ENCODE data around the gene UGT2B7.
"Not testable (repeated sequence)": the region's sequence is repeated elsewhere in the genome, so short reads cannot be mapped to it uniquely, and the experiment has no call there.

The UGT2B7 gene

GRCh38 chr4:69096111-69096656 lies at the start of gene UGT2B7:
Gene UGT2B7 (plus strand): TSS chr4:69096474. CDS start chr4:69096521, 47 bp downstream.
- DNase-seq = no peak

DNA sequence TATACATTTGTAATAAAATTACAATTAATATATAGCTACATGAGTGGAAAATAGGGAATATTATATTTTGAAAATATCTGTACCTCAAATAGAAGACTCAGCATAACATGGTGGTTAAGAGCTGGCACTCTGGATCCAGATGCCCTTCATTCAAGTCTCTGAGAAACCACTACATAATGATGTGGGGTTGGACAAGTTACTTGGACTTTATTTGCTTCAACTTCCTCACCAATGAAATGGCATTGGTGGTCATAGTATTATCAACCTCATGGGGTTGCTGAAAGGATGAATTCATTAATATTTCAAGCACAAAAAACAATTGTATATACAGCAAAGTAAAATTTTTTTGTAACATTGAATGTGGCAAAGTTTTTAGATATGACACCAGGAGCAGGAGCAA lies 46.4 kb upstream of the UGT2B7 start:
- no peak for DNase-seq

- not testable (repeated sequence) for DNase-seq
Observed at GRCh38 chr4:69050853-69051575, 45.3 kb upstream of the UGT2B7 start.

GRCh38 chr4:69051576-69051943 lies 44.7 kb upstream of the UGT2B7 start:
- DNase-seq = no peak

- not testable (repeated sequence) for DNase-seq
Observed at GRCh38 chr4:69053309-69053885, 42.9 kb upstream of the UGT2B7 start.

DNA sequence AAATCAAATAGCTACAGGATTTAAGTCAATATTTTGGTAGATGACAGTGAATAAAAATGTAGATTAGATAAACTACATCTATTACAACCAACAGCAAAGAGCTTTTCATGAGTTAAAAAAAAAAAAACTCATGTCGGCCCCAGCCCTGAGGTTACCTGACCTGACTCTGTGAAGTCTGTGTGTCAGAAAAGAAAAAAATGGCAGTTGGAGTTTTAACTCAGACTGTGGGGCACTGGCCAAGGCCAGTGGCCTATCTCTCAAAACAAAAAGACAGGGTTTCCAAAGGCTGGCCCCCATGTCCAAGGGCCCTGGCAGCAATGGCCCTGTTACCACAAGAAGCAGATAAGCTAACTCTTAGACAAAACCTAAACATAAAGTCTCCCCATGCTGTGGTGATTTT lies 42.2 kb upstream of the UGT2B7 start:
- DNase-seq = not testable (repeated sequence)

- no peak for DNase-seq
Observed at GRCh38 chr4:69054578-69055200, 41.6 kb upstream of the UGT2B7 start.

GRCh38 chr4:69056150-69056549 lies 40.1 kb upstream of the UGT2B7 start:
- DNase-seq = no peak

DNA sequence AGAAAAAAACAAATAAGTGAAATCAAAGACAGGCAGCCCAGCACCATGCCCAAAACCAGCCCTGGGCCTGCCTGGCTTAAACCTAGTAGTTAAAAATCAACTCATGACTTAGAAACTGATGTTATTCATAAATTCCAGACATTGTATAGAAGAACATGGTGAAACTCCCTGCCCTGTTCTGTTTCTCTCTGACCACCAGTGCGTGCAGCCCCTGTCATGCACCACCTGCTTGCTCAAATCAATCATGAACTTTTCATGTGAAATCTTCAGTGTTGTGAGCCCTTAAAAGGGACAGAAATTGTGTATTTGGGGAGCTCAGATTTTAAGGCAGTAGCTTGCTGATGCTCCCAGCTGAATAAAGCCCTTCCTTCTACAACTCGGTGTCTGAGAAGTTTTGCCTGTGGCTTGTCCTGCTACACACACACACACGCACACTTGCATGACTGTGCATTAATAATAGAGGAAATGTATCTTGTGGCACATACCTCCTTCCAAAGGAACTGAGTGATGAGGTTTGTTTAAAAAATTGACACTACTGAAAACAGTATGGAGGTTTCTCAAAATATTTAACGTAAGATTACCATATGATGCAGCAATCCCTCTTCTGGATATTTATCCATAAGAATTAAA lies 39.2 kb upstream of the UGT2B7 start:
- no peak for DNase-seq

- peak; percentile 47 for DNase-seq
Observed at GRCh38 chr4:69057620-69058409, 38.5 kb upstream of the UGT2B7 start.

DNA sequence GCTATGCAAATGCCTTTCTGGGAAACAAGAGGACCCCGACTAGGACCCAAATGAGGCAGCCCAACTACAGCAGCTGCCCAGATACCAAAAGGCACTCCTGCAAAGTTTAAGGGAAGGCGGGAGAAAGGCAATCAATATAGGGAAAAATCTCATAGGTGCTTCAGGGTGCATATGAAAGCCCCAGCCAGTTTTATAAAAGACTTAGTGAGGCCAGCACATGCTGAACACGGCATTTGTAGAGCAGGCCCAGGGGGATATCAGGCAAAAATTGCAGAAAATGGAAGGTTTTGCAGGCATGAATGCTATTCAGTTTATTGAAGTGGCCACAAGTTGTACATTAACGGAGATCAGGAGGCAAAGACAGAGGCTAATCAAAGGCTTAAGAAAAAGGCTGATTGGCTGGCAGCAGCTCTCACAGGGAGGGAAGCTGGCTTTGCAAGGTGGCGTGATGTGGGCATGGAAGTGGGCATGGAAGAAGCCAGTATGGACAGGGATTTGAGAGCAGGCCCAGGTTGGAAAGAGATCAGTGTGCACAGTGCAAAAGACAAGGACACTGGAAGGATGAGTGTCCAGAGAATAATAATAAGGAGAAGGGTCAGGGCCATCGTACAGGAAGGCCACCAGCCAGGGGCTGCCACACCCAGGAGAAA lies 37.7 kb upstream of the UGT2B7 start:
- DNase-seq = no peak

- no peak for DNase-seq
Observed at GRCh38 chr4:69060651-69061308, 35.5 kb upstream of the UGT2B7 start.

- DNase-seq = no peak
Observed at GRCh38 chr4:69064391-69064790, 31.9 kb upstream of the UGT2B7 start.

DNA sequence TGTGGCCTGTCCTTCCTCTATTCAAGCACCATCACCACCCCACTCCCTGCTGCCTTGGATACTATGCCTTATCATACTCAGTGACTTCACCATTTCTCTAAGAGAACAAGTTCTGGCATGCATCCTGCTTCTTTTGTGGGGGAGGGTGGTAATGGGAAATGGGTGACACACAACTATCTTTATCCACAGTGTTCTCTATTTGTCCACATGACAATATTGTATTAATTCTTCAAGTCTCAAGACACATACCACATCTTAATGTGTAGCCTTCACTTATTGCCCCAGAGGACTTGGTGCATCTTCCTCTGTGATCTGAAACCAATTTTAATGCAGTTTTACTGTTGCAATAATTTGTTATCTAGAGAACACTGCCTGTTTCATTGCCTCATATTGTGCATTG lies 29.3 kb upstream of the UGT2B7 start:
- no peak for DNase-seq

DNA sequence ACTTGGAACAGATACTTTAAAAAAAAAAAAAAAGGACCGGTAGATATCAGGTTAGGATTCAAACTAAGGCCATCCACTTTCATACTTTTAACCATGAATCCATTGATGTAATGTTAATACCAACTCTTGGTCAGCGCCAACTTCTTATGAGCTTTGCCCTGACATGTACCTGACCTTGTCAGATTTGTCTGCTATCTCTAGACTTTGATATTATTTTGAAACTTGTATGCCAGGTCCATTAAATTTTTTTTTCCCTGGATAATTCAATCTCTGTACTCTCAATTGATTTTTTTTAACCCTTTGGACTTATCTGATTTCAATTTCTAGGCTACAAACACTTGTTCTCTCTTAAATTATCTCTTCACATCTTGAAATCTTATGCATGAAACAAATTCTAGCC lies 27.2 kb upstream of the UGT2B7 start:
- no peak for DNase-seq

DNA sequence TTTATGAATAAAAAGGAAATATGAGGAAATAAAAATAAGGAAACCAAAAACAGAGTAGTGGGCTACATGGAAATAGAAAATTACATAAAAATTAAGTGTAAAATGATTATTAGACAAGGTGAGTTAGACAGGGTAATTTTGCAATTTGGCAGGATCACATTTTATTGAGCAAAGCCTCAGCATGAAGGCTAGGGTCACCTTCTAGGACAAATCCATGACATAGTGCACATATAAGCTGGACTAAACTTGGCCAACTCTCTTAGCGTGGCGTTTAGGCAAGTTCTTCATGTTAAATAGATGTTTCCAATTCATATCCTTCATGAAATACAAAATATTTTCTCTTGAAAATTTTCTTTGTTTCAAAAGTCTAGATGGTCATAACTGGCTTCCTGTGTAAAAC lies 25.7 kb upstream of the UGT2B7 start:
- DNase-seq = no peak

DNA sequence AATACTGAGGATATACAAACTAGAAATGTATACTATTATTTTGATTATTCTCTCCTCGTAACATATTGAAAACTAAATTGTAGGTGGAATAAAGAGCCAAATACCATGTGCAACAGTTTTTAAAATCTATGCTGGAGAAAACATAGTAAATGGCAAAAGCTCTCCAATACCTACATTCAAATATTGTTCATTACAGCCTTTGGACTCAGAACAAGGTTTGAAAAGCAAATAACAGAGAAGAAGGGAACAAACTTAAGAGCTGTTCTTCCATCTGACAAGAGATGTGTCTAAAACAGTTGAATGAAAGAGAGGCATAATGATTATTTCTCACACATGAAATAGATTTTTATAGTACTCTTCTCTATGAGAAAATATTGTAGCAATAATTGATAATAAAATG lies 25.0 kb upstream of the UGT2B7 start:
- no peak for DNase-seq

- no peak for DNase-seq
Observed at GRCh38 chr4:69073375-69073774, 22.9 kb upstream of the UGT2B7 start.

DNA sequence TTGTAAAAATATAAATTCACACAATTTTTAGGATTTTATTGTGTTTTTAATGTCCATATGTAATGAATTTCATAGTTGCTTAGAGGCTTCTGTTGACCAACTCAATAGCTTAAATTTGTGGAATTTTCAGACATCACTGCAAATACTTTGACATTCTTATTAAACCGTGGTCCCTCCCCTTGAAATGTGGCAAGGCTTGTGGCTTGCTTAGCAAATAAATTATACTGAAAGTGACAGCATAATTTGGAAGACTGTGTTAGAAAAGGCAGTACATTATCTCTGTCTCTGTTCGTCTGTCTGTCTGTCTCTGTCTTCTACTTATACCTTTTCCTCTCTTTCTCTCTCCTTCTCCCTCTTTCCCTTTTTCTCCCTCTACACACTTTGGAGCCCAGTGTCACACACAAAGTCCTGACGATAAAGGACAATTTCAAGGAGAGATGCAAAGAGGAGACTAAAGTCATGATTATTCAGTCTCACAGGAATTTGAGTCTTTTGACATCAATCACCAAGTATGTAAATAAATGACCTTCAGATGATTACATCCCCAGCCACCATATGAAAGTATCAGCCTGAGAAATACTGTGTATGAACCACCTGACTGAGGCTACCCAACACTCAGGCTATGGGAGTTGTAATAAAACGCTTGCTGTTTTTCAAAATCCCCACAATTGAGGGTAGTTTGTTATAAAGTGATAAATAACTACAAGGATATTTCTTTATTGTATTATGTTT lies 21.0 kb upstream of the UGT2B7 start:
- no peak for DNase-seq

GRCh38 chr4:69078852-69079251 lies 17.4 kb upstream of the UGT2B7 start:
- DNase-seq = no peak

DNA sequence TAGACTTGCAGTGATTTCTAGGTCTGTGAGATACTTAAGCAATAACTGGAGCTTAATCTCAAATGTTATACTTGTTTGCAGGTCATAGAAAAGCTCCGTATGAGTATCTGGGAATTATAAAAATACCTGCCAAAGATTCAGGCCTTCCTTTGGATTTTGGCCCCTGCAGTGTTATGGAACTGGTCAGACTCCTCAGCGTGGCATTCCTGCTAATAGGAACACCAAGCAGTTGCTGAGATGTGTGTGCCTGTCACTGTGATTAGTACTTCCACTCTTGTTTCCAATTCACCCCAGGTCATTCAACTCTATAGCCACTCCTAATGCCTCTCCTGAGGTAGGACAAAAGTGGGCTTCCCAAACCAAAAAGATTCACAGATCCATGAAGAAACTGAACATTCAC lies 7.8 kb upstream of the UGT2B7 start:
- DNase-seq = no peak
